HG02981 (cell line): ENCODE data around the gene CDH23.

Source experiments
- ATAC-seq: cut with Tn5 transposase; IDR thresholded peaks from one replicate; pipeline ENCODE4 v1.9.1; 2021; ENCODE audit warnings: mild to moderate bottlenecking, moderate library complexity; ENCODE audit not compliant: unreplicated experiment

The CDH23 gene

DNA sequence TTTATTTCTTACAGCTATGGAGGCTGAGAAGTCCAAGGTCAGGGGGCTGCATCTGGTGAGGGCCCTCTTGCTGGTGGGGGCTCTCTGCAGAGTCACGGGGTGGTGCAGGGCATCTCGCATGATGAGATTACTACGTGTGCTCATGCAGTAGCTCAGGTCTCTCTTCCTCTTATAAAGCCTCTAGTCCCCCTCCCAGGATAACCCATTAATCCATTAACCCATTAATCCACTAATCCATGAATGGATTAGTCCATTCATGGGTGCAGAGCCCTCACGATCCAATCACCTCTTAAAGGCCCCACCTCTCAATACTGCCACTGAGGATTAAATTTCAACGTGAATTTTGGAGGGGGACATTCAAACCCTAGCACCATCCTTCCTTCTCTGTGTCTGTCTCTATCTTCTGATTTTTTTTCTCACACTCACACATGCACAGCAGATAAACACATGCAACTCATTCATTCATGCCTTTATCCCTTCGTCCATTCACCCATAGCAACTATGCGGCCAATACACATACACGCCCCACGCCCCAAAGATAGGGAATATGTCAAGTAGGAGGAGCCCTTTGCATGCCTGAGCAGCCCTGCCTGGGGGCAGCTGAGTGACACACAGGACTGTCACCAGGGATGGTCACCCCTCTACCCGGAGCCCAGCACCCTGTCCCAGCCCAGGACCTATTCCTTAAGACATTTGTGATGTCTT is 236.3 kb downstream of the CDH23 start:
- ATAC-seq = no peak

DNA sequence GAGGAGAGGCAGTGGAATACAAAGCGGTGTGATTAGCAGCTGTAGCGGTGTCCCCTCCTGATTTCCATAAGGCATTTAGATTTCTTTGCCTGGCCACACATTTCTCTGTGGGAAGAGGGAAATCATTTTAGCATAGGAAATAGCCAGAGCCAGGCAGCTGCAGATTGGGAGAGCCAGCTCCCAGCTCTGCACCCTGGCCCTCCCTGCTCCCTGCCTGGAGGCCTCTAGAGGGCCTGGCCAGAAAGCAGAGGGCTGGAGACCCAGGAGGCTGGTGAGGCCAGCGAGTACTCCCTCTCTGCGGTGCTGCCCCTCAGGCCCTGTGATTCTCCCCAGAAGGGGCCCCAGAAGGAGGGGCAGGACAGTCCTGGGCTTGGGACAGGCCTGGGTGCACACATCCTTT is 237.2 kb downstream of the CDH23 start:
- ATAC-seq = no peak

GRCh38 chr10:71634531-71635164 is 237.9 kb downstream of the CDH23 start:
- no peak for ATAC-seq

DNA sequence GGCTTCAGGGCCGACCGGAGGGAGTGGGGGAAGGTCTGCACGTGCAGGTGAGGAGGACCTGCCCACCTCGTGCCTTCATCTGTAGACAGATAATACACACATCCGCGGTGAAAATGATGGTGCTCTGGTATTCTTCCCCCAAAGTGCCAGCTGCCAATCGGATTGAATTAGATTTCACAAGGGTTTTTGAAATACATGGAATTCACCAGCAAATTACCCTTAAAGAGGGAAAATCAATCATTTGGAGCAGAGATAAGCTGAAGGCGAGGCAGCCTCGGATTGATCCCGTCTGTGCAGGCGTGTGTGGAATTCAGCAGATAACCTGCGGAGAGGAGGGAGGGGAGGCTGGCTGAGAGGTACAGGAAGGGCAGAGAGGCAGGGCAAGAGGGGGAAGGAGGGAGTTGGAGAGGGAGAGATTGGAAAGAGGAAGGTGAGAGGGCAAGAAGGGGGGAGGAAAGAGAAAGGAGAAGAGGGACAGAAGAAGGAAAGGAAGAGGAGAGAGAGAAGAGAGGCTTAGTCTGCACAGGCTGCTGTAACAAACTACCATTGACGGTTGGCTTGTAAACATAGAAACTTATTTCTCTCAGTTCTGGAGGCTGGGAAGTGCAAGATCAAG is 238.6 kb downstream of the CDH23 start:
- no peak for ATAC-seq

DNA sequence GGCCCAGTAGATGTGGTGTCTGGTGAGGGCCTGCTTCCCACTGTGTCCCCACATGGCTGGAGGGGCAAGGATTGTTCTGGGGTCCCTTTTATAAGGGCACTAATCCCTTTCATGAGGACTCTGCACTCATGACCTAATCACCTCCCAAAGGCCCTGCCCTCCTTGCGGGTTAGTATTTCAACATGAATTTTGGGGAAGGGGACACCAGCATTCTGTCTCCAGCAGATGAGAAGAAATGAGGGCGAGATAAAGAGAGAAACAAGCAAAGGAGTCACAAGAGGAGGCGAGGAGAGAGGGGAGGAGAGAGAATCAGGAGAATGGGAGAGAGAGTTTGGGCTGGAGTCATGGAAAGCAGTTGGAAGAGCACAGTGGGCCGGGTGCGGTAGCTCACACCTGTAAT is 239.1 kb downstream of the CDH23 start:
- ATAC-seq = no peak

DNA sequence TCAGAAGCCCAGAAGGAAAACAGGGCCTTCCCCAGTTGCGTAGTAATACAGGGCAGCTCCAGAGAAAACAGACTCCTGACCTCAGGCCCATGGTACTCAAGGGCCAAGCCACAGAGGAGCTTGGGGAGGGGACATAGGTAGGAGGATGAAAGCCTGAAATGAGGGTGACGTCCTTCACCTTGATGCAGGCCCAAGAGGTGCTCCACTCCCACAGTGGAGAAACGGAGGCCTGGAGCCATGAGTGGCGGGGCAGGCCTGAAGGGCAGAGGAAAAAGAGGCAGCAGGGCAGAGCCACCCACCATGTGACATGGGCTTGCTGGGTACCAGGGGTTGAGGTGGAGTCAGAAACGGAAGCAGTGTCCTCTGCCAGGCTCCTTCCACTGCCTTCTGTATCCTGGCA is 239.9 kb downstream of the CDH23 start:
- ATAC-seq = no peak

DNA sequence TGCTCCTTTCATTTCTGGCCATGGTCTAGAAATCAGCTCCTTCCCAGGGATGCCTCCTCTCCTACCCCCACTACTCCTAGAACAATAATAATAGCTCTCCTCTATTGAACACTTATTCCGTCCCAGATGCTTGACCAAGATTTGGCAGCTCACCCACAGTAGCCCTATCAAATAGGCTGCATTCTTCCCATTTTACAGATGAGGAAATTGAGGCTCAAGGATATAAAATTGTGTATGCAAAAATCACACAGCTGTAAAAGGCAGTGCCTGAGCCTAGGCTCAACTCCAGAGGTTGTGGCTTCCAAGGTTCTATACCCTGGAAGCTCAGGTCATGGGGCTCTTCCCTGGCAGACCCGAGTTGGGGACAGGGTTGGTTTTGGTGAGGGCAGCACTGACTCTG is 240.6 kb downstream of the CDH23 start:
- ATAC-seq = no peak

DNA sequence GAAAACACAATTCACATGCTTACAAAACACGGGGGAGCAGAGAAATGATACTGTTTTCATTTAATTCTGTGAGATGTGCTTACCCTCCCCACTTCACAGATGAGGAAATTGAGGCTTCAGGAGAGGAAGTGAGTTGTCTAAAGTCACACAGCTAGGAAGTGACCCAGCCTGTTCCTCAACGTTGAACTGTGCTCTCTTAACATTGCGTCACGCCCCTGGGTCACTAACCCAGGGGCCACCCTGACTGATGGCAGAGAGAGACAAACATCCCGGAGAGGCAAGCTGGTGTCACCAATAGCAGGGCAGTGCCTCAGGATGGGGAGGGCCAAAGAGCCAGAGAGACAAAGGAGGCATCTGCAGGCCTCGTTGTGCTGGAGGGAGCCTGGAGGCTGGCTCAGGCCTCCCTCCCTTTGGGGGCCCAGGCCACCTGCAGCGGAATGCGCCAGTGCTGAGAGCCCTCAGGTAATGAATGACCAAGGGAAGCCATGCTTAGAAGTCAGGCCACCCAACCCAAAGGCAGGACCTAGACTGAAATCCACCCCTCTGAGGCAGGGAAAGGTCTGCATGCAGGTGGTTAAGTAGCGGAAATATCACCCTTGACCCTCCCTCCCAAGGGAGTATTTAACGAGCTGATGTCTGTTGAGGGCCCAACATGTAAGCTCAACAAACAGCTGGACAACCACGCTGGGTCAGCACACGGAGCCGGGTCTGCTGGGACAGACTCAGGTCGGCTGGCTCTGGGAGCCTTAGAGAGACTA is 241.5 kb downstream of the CDH23 start:
- ATAC-seq = no peak

DNA sequence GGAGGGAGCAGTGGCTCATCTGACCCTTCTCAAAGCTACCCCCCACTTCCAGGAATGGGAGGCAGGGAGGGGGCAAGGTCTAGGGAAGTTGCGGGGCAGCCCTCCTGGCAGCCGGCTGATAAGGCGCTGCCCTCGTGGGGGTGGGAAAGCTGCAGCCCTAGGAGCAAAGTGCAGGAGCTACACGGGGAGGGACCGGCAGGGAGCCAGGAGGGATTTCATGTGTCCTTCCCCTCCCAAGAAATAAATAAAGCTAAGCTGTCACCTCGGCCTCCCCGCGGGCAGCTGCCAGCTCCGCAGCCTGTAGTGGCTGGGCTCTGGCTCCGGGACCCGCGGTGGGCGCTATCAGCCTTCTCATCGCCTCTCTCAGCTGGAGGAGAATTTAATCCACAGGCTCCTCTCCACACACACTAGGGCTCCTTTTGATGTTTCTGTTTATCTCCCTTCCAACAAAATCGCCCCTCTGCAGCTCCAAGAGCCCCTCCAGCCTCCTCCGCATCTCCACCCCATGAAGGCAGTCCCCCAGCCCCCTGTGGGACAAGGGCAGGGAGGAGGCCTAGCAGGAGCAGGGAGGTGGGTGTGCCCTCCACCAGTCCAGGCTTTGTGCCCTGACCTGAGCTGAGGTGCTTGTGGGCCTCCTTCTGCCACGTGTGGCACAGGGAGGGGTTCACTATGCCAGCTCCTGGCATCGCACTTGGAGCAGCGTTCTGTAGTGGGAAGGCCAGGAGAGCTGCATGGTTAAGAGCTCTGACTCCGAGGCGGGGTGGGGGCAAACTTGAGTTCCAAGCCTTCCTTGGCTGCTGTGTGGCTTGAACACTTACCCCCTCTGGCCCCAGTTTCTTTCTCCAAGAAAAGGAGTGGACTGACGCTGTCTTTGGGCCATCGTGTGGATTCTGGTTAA is 242.4 kb downstream of the CDH23 start:
- ATAC-seq = no peak

DNA sequence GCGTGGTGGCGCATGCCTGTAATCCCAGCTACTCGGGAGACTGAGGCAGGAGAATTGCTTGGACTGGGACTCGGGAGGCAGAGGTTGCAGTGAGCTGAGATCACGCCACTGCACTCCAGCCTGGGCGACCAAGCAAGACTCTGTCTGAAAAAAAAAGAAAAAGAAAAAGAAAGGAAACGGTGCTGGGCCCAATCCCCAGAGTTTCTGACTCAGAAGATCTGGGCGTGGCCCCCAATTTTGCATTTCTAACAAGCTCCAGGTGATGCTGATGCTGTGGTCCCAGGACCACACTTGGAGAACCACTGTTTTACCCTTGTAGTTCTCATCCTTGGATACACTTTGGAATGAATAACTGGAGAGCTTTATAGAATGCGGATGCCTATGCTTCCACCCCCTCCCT is 243.9 kb downstream of the CDH23 start:
- ATAC-seq = no peak

GRCh38 chr10:71641449-71641848 is 244.7 kb downstream of the CDH23 start:
- no peak for ATAC-seq

GRCh38 chr10:71641986-71642385 is 245.3 kb downstream of the CDH23 start:
- ATAC-seq = no peak

DNA sequence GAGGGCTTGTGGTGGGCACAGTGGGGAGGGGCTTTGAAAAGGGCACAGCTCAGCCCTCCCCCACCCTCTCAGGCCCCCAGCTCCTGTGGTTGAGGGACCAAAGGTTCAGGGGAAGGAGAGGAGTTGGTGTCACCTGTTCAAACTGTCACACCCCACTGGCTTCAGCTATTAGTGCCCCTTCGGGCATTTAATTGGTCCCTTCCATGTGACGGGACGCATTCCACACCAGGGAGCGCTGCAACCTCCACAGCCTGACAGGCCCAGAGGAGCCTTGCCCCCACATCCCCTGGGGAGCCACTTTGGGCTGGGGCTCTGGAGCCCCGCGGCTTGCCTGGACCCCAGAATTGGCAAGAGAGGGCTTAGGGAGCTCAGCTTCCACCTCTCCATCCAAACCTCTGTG is 247.2 kb downstream of the CDH23 start:
- ATAC-seq = no peak

- peak; percentile 50 for ATAC-seq
These were observed 247.8 kb downstream of the CDH23 start for GRCh38 chr10:71644307-71645180.

DNA sequence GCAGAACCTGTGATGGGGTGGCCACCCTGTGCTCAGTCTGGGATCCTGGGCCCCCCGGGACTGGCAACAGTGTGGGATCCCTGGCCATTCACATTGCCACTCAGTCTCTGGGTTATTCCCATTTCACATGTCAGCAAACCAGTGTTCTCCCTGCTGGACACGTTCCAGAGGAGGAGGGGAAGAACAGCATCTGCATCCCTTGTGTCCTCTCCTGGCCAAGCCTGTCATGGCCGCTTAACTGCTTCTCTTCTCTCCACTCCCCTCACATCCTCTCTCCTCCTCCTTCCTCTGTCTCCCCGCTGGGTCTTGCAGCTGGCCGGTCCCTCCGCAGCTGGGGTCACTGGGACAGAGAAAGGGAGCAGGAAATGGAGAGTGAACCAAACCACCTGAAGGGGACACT is 248.5 kb downstream of the CDH23 start:
- no peak for ATAC-seq

GRCh38 chr10:71646037-71646436 is 249.3 kb downstream of the CDH23 start:
- no peak for ATAC-seq

DNA sequence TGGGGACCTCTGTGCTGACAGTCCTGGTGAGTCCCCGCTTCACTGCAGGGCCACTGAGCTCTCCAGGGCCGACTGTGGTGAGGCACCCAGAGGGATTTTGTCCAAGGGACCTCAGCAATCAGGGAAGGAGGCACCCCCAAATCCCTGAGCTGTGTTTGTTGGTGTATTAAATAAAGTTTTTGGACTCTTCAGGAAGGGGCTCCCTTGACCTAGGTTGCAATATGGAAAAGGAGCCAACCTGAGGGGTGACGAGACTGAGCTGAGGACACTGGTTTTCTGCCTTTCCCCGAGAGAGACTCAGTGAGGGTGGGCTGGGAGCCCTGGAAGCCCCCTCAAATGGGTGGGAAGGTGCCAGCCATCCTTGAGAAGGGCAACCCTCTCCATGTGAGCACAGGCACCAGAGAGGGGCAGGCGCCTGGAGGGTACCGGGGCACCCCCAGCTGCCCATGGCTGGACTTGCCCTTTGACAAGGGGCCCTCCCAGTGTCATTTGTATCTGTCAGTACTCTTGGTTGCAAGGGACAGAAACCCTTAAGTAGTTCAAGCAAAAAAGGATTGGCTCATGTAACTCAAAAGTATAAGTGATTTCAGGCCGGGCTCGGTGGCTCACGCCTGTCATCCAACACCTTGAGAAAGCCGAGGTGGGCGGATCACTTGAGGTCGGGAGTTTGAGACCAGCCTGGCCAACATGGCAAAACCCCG is 250.0 kb downstream of the CDH23 start:
- ATAC-seq = no peak

DNA sequence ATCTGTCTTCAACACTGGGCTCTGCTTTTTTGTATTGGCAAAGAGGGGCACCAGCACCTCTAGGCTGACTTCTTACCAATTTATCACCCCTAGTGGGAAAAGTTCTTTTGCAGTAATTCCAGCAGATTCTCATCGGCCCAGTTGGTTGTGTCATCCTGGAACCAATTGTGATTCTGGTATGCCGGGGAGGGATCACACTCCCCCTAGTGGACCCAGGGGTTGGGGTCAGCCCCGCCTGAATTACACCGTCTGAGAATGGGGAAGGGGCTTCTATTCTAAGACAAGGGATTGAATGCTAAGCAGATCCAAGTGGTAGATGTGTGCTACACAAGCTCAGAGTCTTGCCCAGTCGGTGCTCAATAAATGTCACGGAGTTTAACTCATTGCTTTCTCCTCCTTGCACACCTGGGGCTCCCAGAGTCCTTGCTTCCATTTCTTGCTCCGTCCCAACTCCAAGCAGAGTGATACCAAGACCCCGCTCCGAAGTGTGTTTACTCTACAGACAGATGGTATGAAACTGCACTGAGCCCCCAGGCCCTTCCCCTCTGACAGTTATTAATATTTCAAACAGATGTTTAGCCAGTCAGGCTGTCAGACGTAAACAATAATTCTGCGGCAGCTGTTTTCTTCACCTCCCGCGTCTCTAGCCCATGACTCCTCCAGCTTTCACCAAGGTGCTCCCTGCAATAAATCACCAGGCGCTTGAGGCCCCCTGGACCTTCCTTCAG is 251.0 kb downstream of the CDH23 start:
- ATAC-seq = no peak
